SK-N-SH treated with all-trans-retinoic acid at 6 μM for 48 hours (cell line): ENCODE measurements around the gene KCNC4.

Source experiments
- ARNTL ChIP-seq: fragments of 450-650 bp; formaldehyde crosslinking; IDR thresholded peaks from 2 replicates; pipeline ENCODE4 v1.5.0; 2020; ENCODE audit warnings: low read depth, mild to moderate bottlenecking, moderate library complexity, borderline replicate concordance
- ESRRG ChIP-seq: fragments of 250-450 bp; sonication (Bioruptor Pico); IDR thresholded peaks from 2 replicates; pipeline ENCODE4 v1.6.1; 2021; ENCODE audit warnings: mild to moderate bottlenecking
- PPARA ChIP-seq: fragments of 250-450 bp; sonication (Bioruptor Pico); IDR thresholded peaks from 2 replicates; pipeline ENCODE4 v1.5.0; 2020; ENCODE audit warnings: mild to moderate bottlenecking, borderline replicate concordance
- RARB ChIP-seq: fragments of 250-450 bp; sonication (Bioruptor Pico); IDR thresholded peaks from 2 replicates; pipeline ENCODE4 v1.8.0; 2021; ENCODE audit warnings: mild to moderate bottlenecking, moderate library complexity
- SNAI2 ChIP-seq: fragments of 250-450 bp; sonication (Bioruptor Pico); IDR thresholded peaks from 2 replicates; pipeline ENCODE4 v1.5.0; 2020; ENCODE audit warnings: mild to moderate bottlenecking, moderate library complexity
- TCF4 ChIP-seq: fragments of 250-450 bp; sonication (Bioruptor Pico); IDR thresholded peaks from 2 replicates; pipeline ENCODE4 v1.8.0; 2021; ENCODE audit warnings: mild to moderate bottlenecking, moderate library complexity, borderline replicate concordance
- TOX ChIP-seq: fragments of 250-450 bp; sonication (Bioruptor Pico); IDR thresholded peaks from 2 replicates; pipeline ENCODE4 v1.8.0; 2021; ENCODE audit warnings: mild to moderate bottlenecking, moderate library complexity, borderline replicate concordance
- ZFP3 ChIP-seq: fragments of 250-450 bp; sonication (Bioruptor Pico); IDR thresholded peaks from 2 replicates; pipeline ENCODE4 v1.5.0; 2020; ENCODE audit warnings: mild to moderate bottlenecking, moderate library complexity
- ZFP30 ChIP-seq: fragments of 450-650 bp; formaldehyde crosslinking; IDR thresholded peaks from 2 replicates; pipeline ENCODE4 v1.5.0; 2022; ENCODE audit warnings: mild to moderate bottlenecking, moderate library complexity
- ZNF565 ChIP-seq: fragments of 450-650 bp; formaldehyde crosslinking; conservative IDR thresholded peaks from 2 replicates; pipeline ENCODE4 v1.5.0; 2020; ENCODE audit warnings: low read depth, mild to moderate bottlenecking, moderate library complexity
- ZNF70 ChIP-seq: fragments of 450-650 bp; formaldehyde crosslinking; IDR thresholded peaks from 2 replicates; pipeline ENCODE4 v1.5.0; 2020; ENCODE audit warnings: mild to moderate bottlenecking, moderate library complexity
- ZNF8 ChIP-seq: fragments of 450-650 bp; formaldehyde crosslinking; IDR thresholded peaks from 2 replicates; pipeline ENCODE4 v1.5.0; 2020; ENCODE audit warnings: mild to moderate bottlenecking, moderate library complexity
- TF ChIP-seq, protein P1 (sequence below): fragments of 250-450 bp; sonication (Bioruptor Pico); IDR thresholded peaks from 2 replicates; pipeline ENCODE4 v1.8.0; 2020; ENCODE audit warnings: mild to moderate bottlenecking, moderate library complexity, borderline replicate concordance
- TF ChIP-seq, protein P2 (sequence below): fragments of 250-450 bp; sonication (Bioruptor Pico); IDR thresholded peaks from 2 replicates; pipeline ENCODE4 v1.5.1; 2020; ENCODE audit warnings: low read depth, mild to moderate bottlenecking, moderate library complexity

DNA sequence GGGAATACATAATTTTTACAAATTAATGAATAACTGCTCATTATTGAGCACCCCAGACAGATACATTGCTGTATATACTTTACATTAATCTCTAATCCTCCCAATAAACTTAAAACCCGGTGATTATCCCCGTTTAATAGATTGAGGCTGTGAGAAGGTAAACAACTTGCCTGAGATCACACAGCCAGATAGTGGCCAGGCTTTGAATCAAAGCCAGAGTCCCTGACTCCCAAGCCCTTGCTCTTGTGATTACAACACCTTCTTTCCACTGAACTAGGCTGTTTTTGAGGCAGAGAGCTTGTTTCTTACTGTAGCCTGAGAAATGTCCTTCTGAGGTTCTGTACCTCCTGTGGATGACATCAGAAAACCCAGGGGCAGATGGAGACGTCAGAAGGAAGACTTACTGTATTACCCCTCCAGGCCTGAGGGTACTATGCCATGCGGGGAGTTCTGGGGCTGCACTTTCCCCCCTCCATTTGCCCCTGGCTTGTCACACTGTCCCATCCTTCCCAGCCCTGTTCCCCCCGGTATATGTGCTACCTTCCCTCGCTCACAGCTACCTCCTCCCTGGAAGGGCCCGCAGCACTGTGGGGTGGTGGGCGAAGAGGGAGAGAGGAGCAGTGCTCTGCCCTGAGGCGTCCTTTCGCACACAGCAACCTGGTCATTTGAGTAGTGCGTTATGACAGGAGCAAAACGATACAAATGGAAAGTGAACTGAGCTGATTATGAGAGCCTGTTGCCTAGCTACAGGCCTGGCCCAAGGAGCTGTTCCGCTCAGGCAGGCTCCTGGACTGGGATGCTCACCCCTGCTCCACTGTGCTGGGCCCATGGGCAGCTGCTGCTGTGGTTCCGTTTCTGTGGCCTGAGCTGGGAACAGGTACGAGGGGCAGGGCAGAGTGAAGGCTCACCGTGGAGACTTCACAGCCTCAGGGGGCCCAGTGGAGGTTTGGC lies 4.6 kb downstream of the KCNC4 start:
- TF ChIP-seq, protein P1, sequence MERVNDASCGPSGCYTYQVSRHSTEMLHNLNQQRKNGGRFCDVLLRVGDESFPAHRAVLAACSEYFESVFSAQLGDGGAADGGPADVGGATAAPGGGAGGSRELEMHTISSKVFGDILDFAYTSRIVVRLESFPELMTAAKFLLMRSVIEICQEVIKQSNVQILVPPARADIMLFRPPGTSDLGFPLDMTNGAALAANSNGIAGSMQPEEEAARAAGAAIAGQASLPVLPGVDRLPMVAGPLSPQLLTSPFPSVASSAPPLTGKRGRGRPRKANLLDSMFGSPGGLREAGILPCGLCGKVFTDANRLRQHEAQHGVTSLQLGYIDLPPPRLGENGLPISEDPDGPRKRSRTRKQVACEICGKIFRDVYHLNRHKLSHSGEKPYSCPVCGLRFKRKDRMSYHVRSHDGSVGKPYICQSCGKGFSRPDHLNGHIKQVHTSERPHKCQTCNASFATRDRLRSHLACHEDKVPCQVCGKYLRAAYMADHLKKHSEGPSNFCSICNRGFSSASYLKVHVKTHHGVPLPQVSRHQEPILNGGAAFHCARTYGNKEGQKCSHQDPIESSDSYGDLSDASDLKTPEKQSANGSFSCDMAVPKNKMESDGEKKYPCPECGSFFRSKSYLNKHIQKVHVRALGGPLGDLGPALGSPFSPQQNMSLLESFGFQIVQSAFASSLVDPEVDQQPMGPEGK (CRISPR knock-in tag): no peak
- no peak for TF ChIP-seq ESRRG (CRISPR knock-in tag)
- TF ChIP-seq PPARA (CRISPR knock-in tag): no peak
- TF ChIP-seq ARNTL: no peak
- no peak for TF ChIP-seq RARB (CRISPR knock-in tag)
- TF ChIP-seq ZNF70: no peak
- no peak for TF ChIP-seq ZNF8 (CRISPR knock-in tag)
- TF ChIP-seq TOX (CRISPR knock-in tag): no peak
- no peak for TF ChIP-seq ZFP3 (CRISPR knock-in tag)
- no peak for TF ChIP-seq TCF4 (CRISPR knock-in tag)
- no peak for TF ChIP-seq ZFP30
- TF ChIP-seq ZNF565 (CRISPR knock-in tag): no peak
- TF ChIP-seq, protein P2, sequence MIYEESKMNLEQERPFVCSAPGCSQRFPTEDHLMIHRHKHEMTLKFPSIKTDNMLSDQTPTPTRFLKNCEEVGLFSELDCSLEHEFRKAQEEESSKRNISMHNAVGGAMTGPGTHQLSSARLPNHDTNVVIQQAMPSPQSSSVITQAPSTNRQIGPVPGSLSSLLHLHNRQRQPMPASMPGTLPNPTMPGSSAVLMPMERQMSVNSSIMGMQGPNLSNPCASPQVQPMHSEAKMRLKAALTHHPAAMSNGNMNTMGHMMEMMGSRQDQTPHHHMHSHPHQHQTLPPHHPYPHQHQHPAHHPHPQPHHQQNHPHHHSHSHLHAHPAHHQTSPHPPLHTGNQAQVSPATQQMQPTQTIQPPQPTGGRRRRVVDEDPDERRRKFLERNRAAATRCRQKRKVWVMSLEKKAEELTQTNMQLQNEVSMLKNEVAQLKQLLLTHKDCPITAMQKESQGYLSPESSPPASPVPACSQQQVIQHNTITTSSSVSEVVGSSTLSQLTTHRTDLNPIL (CRISPR knock-in tag): no peak
- TF ChIP-seq SNAI2 (CRISPR knock-in tag): no peak
